K562 (cell line): ENCODE data around the gene SLC39A7. TPM values are rescaled to one million over a fixed set of nuclear protein-coding genes. Genes with fewer than 3 reads are reported as not detected.

Experiments
- ATAC-seq: fragments of 200-7000 bp; cut with Tn5 transposase; 3 replicates; pipeline ENCODE4 v1.9.1; 2020; ENCODE audit warnings: moderate library complexity
- BruUV-seq: library from RNA; stranded (reverse); fragments of 400-500 nt; replicated peaks from 2 replicates; lab custom pipeline; 2021; lab: Mats Ljungman, UMichigan
- CTCF ChIA-PET: fragments of 300-600 bp; formaldehyde crosslinking; extraction: SDS; loops from one replicate; lab custom pipeline; 2021; ENCODE audit warnings: low intra/inter-chr PET ratio; lab: Yijun Ruan, JAX
- POLR2A ChIA-PET: fragments of 300-600, 350-650 bp; sonication (Branson Sonifier 250); formaldehyde crosslinking; extraction: SDS; loops from one replicate; lab custom pipeline; 2021; ENCODE audit warnings: antibody characterized with exemption, inconsistent platforms; lab: Yijun Ruan, JAX
- DNase-seq, 4 experiments: peaks; one replicate each; pipeline versions ENCODE4 v3.0.0 to v3.0.0-alpha.2; 2011 to 2018; ENCODE audit warnings: low spot score in 3 of 4, mixed read lengths in 3 of 4; ENCODE audit errors: extremely low read depth in 1 of 4
- FAIRE-seq: peaks from 2 replicates; lab custom pipeline; 2011; peaks lifted over from hg19 to GRCh38; lab: Jason Lieb, UNC
- H2AFZ ChIP-seq: 2 replicates; pipeline ENCODE4 v1.6.0; 2011; ENCODE audit warnings: low read depth, low read length, control low read depth, inconsistent platforms
- H3K27ac ChIP-seq: fragments of 200-600 bp; 3 replicates; pipeline ENCODE4 v1.8.0; 2011; ENCODE audit warnings: low read depth, mild to moderate bottlenecking, control low read depth, inconsistent platforms, low read length, moderate library complexity, mixed read lengths; ENCODE audit errors: extremely low read depth
- H3K27me3 ChIP-seq, 2 experiments: fragments of 300-600 bp in 1 of 2; 2 replicates in 1 of 2; 3 replicates in 1 of 2; pipeline versions ENCODE4 v1.6.0 to v1.8.0; 2011; ENCODE audit warnings: inconsistent platforms in 2 of 2, low read length in 2 of 2, mild to moderate bottlenecking in 1 of 2, mixed read lengths in 1 of 2, moderate library complexity in 1 of 2; ENCODE audit not compliant: control insufficient read depth in 2 of 2, insufficient read depth in 2 of 2
- H3K36me3 ChIP-seq: fragments of 300-600 bp; 3 replicates; pipeline ENCODE4 v1.8.0; 2011; ENCODE audit warnings: mild to moderate bottlenecking, low read length, inconsistent platforms; ENCODE audit not compliant: control insufficient read depth, insufficient read depth
- H3K4me1 ChIP-seq, 2 experiments: fragments of 200-600 bp in 1 of 2; replicated peaks in 1 of 2; 2 replicates in 1 of 2; 3 replicates in 1 of 2; pipeline versions ENCODE4 v1.5.1 to v1.8.0; 2011; ENCODE audit warnings: inconsistent platforms in 2 of 2, low read length in 2 of 2, mild to moderate bottlenecking in 1 of 2, mixed read lengths in 1 of 2, moderate library complexity in 1 of 2; ENCODE audit not compliant: control insufficient read depth in 2 of 2, insufficient read depth in 2 of 2
- H3K4me2 ChIP-seq: 2 replicates; pipeline ENCODE4 v1.6.1; 2011; ENCODE audit warnings: low read length, control low read depth, inconsistent platforms, mixed read lengths; ENCODE audit not compliant: insufficient read depth
- H3K4me3 ChIP-seq: fragments of 200-600 bp; sonication (generic), shearing (Covaris generic); 2 replicates; pipeline ENCODE4 v1.5.1; 2016; ENCODE audit warnings: control low read depth, inconsistent platforms
- H3K79me2 ChIP-seq: fragments of 200-600 bp; 3 replicates; pipeline ENCODE4 v1.8.0; 2011; ENCODE audit warnings: low read length, inconsistent platforms; ENCODE audit not compliant: control insufficient read depth, insufficient read depth
- H3K9ac ChIP-seq, 2 experiments: 2 replicates each; pipeline versions ENCODE4 v1.6.0 to v1.6.1; 2011; ENCODE audit warnings: low read depth in 2 of 2, low read length in 2 of 2, control low read depth in 1 of 2, inconsistent platforms in 1 of 2, mild to moderate bottlenecking in 1 of 2, mixed read lengths in 1 of 2; ENCODE audit not compliant: insufficient read depth in 1 of 2
- H3K9me1 ChIP-seq: one replicate; pipeline ENCODE4 v1.6.0; 2011; ENCODE audit warnings: inconsistent platforms, mild to moderate bottlenecking, low read length, moderate library complexity; ENCODE audit not compliant: control insufficient read depth, insufficient read depth
- H3K9me3 ChIP-seq: replicated peaks from 2 replicates; pipeline ENCODE4 v1.5.1; 2011; ENCODE audit warnings: low read depth, low read length, inconsistent platforms; ENCODE audit not compliant: control insufficient read depth, insufficient read depth
- H4K20me1 ChIP-seq: replicated peaks from 2 replicates; pipeline ENCODE4 v1.6.1; 2011; ENCODE audit warnings: low read length, inconsistent platforms, mixed read lengths; ENCODE audit not compliant: control insufficient read depth, insufficient read depth
- CCNT2 ChIP-seq: IDR thresholded peaks from 2 replicates; pipeline ENCODE4 v1.6.1; 2011; ENCODE audit warnings: borderline replicate concordance, low read depth, mild to moderate bottlenecking, moderate library complexity, mixed read lengths, low read length; ENCODE audit not compliant: insufficient read length; ENCODE audit errors: extremely low read depth
- NR0B1 ChIP-seq: fragments of 450-650 bp; IDR thresholded peaks from one replicate; pipeline ENCODE4 v1.6.1; 2018; ENCODE audit warnings: mild to moderate bottlenecking, moderate library complexity; ENCODE audit not compliant: partially characterized antibody
- POLR2G ChIP-seq: fragments of 200-400 bp; formaldehyde crosslinking; IDR thresholded peaks from 2 replicates; pipeline ENCODE4 v1.6.1; 2017; ENCODE audit warnings: low read depth, mild to moderate bottlenecking, antibody characterized with exemption, low read length, moderate library complexity
- RBFOX2 ChIP-seq: fragments of 200-400 bp; formaldehyde crosslinking; IDR thresholded peaks from 2 replicates; pipeline ENCODE4 v1.6.1; 2017; ENCODE audit warnings: low read depth, mild to moderate bottlenecking, low read length, moderate library complexity
- TGIF2 ChIP-seq: sonication (generic); formaldehyde crosslinking; IDR thresholded peaks from 2 replicates; pipeline ENCODE4 v1.8.1; 2022; ENCODE audit warnings: mild to moderate bottlenecking, missing genetic modification reagents, moderate library complexity
- ZFX ChIP-seq: sonication (generic); formaldehyde crosslinking; IDR thresholded peaks from 2 replicates; pipeline ENCODE4 v1.8.0; 2022; ENCODE audit warnings: mild to moderate bottlenecking, missing genetic modification reagents, moderate library complexity
- ZNF444 ChIP-seq: fragments of 250-450 bp; sonication (Bioruptor Pico); IDR thresholded peaks from 2 replicates; pipeline ENCODE4 v1.4.0; 2020; ENCODE audit warnings: mild to moderate bottlenecking, moderate library complexity
- WGBS: fragments of 100-300 bp; shearing (Covaris generic); methylation state at CpG from one replicate; pipeline ENCODE4 v1.1.6; 2016; ENCODE audit warnings: low coverage, mixed read lengths; ENCODE audit not compliant: insufficient coverage; ENCODE audit errors: missing lambda C conversion rate; 5-methylcytosine and 5-hydroxymethylcytosine counted together
- in situ Hi-C: fragments of 300-500 bp; cut with MboI; formaldehyde crosslinking; loops from 4 replicates; pipeline ENCODE4 v1.15.0; 2018; ENCODE audit warnings: inconsistent platforms, mixed read lengths
- intact Hi-C: fragments of 100-400 bp; cut with micrococcal nuclease; formaldehyde crosslinking; loops from 2 replicates; pipeline ENCODE4 v1.14.2; 2022
- polyA plus RNA-seq, 8 experiments: library from polyadenylated mRNA; depleted of rRNA in 4 of 8; stranded (reverse) in 5 of 8; unstranded in 3 of 8; fragments of >200 nt; fragmentation: Nextera tagmentation in 2 of 8; fragmentation: Illumina TruSeq in 1 of 8; extraction: Ambion mirVana in 2 of 8; extraction: Trizol in 1 of 8; gene quantifications; 2 replicates each; pipeline versions ENCODE4 v1.2.1 to v1.2.3, GENCODE V29; 2011 to 2014; ENCODE audit warnings: inconsistent platforms in 1 of 8, missing spikeins in 1 of 8
- total RNA-seq, 7 experiments: library from RNA; depleted of rRNA in 6 of 7; stranded (reverse); fragments of >200 nt in 6 of 7; fragmentation: Illumina TruSeq in 2 of 7; extraction: Trizol in 2 of 7; gene quantifications; 2 replicates each; pipeline versions ENCODE4 v1.2.1 to v1.2.3, GENCODE V29; 2011 to 2021; ENCODE audit warnings: low replicate concordance in 1 of 7

SLC39A7 gene
- total and polyA plus RNA-seq, 9 of the 15 experiments (the other 6 are each of a cell fraction or from before 2014, with no cell fraction given), result 21.7 to 169 (median 121) TPM

- Histone ChIP-seq H3K79me2 (peaks cover 4% of the 10 kb centered on the region; the same call in 1 of the 3 replicates), H3K4me2 (no peak overlapping the region), H2AFZ (no peak overlapping the region), H3K36me3 (peaks cover 35% of the 10 kb centered on the region; the same call in 2 of the 3 replicates), H3K27me3 (peaks cover 17 to 20% of the 10 kb centered on the region in 2 experiments; a peak in 4 of 5 replicates), H3K4me1 (peaks cover 9 to 22% of the 10 kb centered on the region in 2 experiments; a peak in 4 of 5 replicates), H3K9ac (no peak overlapping the region), H3K9me1 (peaks cover 7% of the 10 kb centered on the region), H3K27ac (no peak overlapping the region), H3K9me3 (no peaks in the 10 kb centered on the region), H3K4me3 (no peak overlapping the region), H4K20me1 (peaks cover 6% of the 10 kb centered on the region; the same call in 1 of the 2 replicates)
- no peak for FAIRE-seq
- 59% methylated on average over 41 of the region's 72 CpGs for WGBS
- POLR2A ChIA-PET, result no interaction called here
- ATAC-seq, result no peak
- no peak for TF ChIP-seq ZFX
- TF ChIP-seq RBFOX2, result 0 out of 2 replicates have a peak, but pooled peaks have one; percentile 26
- peak; percentile 37 for TF ChIP-seq CCNT2
- TF ChIP-seq POLR2G, result 0 out of 2 replicates have a peak, but pooled peaks have one; percentile 44
- TF ChIP-seq NR0B1, result no peak
- no peak for TF ChIP-seq ZNF444 (CRISPR knock-in tag)
- no peak for TF ChIP-seq TGIF2 (CRISPR knock-in tag)
- CTCF ChIA-PET, result no interaction called here
- BruUV-seq, result no TSS peak
- intact Hi-C loops, result no loop called here
- in situ Hi-C loops, result no loop called here
- no peak for DNase-seq
Measured at GRCh38 chr6:33192671-33193602, 7.7 kb upstream of the SLC39A7 start.
